ENCODE data around the gene TGFBI.

The TGFBI gene

GRCh38 chr5:135996611-135997010, 32.2 kb upstream of the TGFBI start:
- no peak overlapping the region for H3K27ac Mint-ChIP-seq
- H3K9me3 Mint-ChIP-seq = no peaks in the 10 kb centered on the region
- no peak overlapping the region for H3K4me3 Mint-ChIP-seq
- H3K36me3 Mint-ChIP-seq (ENCODE audit: low read depth) = no peaks in the 10 kb centered on the region
- H3K4me1 Mint-ChIP-seq (ENCODE audit: low read depth) = no peaks in the 10 kb centered on the region
- H3K27me3 Mint-ChIP-seq = peaks cover 18% of the 10 kb centered on the region

GRCh38 chr5:135997673-135998335, 31.0 kb upstream of the TGFBI start:
- Mint-ChIP-seq H3K36me3 (ENCODE audit: low read depth) (no peaks in the 10 kb centered on the region), H3K27me3 (peaks cover 14% of the 10 kb centered on the region), H3K4me1 (ENCODE audit: low read depth) (no peaks in the 10 kb centered on the region), H3K27ac (no peak overlapping the region), H3K9me3 (no peaks in the 10 kb centered on the region), H3K4me3 (no peak overlapping the region)

- peaks cover 14% of the 10 kb centered on the region for H3K27me3 Mint-ChIP-seq
- H3K9me3 Mint-ChIP-seq = no peaks in the 10 kb centered on the region
- no peak overlapping the region for H3K4me3 Mint-ChIP-seq
- no peaks in the 10 kb centered on the region for H3K36me3 Mint-ChIP-seq (ENCODE audit: low read depth)
- no peak overlapping the region for H3K27ac Mint-ChIP-seq
- no peaks in the 10 kb centered on the region for H3K4me1 Mint-ChIP-seq (ENCODE audit: low read depth)
Observed at GRCh38 chr5:135998889-135999288, 29.9 kb upstream of the TGFBI start.

- Mint-ChIP-seq H3K9me3 (no peaks in the 10 kb centered on the region), H3K27me3 (peaks cover 14% of the 10 kb centered on the region), H3K27ac (no peak overlapping the region), H3K4me1 (ENCODE audit: low read depth) (no peaks in the 10 kb centered on the region), H3K36me3 (ENCODE audit: low read depth) (no peaks in the 10 kb centered on the region), H3K4me3 (no peak overlapping the region)
Observed at GRCh38 chr5:135999406-136000139, 29.2 kb upstream of the TGFBI start.

- no peaks in the 10 kb centered on the region for H3K36me3 Mint-ChIP-seq (ENCODE audit: low read depth)
- H3K9me3 Mint-ChIP-seq = no peaks in the 10 kb centered on the region
- no peak overlapping the region for H3K27ac Mint-ChIP-seq
- no peak overlapping the region for H3K4me3 Mint-ChIP-seq
- H3K4me1 Mint-ChIP-seq (ENCODE audit: low read depth) = no peaks in the 10 kb centered on the region
- peaks cover 10% of the 10 kb centered on the region for H3K27me3 Mint-ChIP-seq
Observed at GRCh38 chr5:136000147-136000546, 28.6 kb upstream of the TGFBI start.

- Mint-ChIP-seq H3K9me3 (no peaks in the 10 kb centered on the region), H3K27ac (no peak overlapping the region), H3K4me3 (no peak overlapping the region)
Observed at GRCh38 chr5:136000932-136001331, 27.9 kb upstream of the TGFBI start.

GRCh38 chr5:136001466-136001981, 27.3 kb upstream of the TGFBI start:
- H3K9me3 Mint-ChIP-seq = no peaks in the 10 kb centered on the region
- no peak overlapping the region for H3K27ac Mint-ChIP-seq
- H3K4me3 Mint-ChIP-seq = no peak overlapping the region
- H3K4me1 Mint-ChIP-seq (ENCODE audit: low read depth) = no peaks in the 10 kb centered on the region
- H3K36me3 Mint-ChIP-seq (ENCODE audit: low read depth) = no peaks in the 10 kb centered on the region
- H3K27me3 Mint-ChIP-seq = peaks cover 10% of the 10 kb centered on the region

More at GRCh38 chr5:136000932-136001331, 27.9 kb upstream of the TGFBI start:
- Mint-ChIP-seq H3K27me3 (peaks cover 10% of the 10 kb centered on the region), H3K4me1 (ENCODE audit: low read depth) (no peaks in the 10 kb centered on the region), H3K36me3 (ENCODE audit: low read depth) (no peaks in the 10 kb centered on the region)

GRCh38 chr5:136004436-136004835, 24.4 kb upstream of the TGFBI start:
- Mint-ChIP-seq H3K4me1 (ENCODE audit: low read depth) (no peaks in the 10 kb centered on the region), H3K27ac (no peak overlapping the region), H3K27me3 (peaks cover 6% of the 10 kb centered on the region), H3K4me3 (no peak overlapping the region), H3K9me3 (no peaks in the 10 kb centered on the region), H3K36me3 (ENCODE audit: low read depth) (no peaks in the 10 kb centered on the region)

GRCh38 chr5:136005476-136005875, 23.3 kb upstream of the TGFBI start:
- no peaks in the 10 kb centered on the region for H3K36me3 Mint-ChIP-seq (ENCODE audit: low read depth)
- no peaks in the 10 kb centered on the region for H3K4me1 Mint-ChIP-seq (ENCODE audit: low read depth)
- peaks cover 2% of the 10 kb centered on the region for H3K27me3 Mint-ChIP-seq
- H3K4me3 Mint-ChIP-seq = no peak overlapping the region
- H3K9me3 Mint-ChIP-seq = no peaks in the 10 kb centered on the region
- H3K27ac Mint-ChIP-seq = no peak overlapping the region

- Mint-ChIP-seq H3K27me3 (no peaks in the 10 kb centered on the region), H3K27ac (no peak overlapping the region), H3K36me3 (ENCODE audit: low read depth) (no peaks in the 10 kb centered on the region)
Observed at GRCh38 chr5:136006164-136006563, 22.6 kb upstream of the TGFBI start.

GRCh38 chr5:136006761-136007251, 22.0 kb upstream of the TGFBI start:
- no peaks in the 10 kb centered on the region for H3K36me3 Mint-ChIP-seq (ENCODE audit: low read depth)
- H3K27me3 Mint-ChIP-seq = no peaks in the 10 kb centered on the region
- H3K27ac Mint-ChIP-seq = no peak overlapping the region
- no peaks in the 10 kb centered on the region for H3K9me3 Mint-ChIP-seq
- no peaks in the 10 kb centered on the region for H3K4me1 Mint-ChIP-seq (ENCODE audit: low read depth)
- no peak overlapping the region for H3K4me3 Mint-ChIP-seq

More at GRCh38 chr5:136006164-136006563, 22.6 kb upstream of the TGFBI start:
- H3K9me3 Mint-ChIP-seq = no peaks in the 10 kb centered on the region
- no peaks in the 10 kb centered on the region for H3K4me1 Mint-ChIP-seq (ENCODE audit: low read depth)
- H3K4me3 Mint-ChIP-seq = no peak overlapping the region

- no peaks in the 10 kb centered on the region for H3K4me1 Mint-ChIP-seq (ENCODE audit: low read depth)
- no peaks in the 10 kb centered on the region for H3K36me3 Mint-ChIP-seq (ENCODE audit: low read depth)
- no peaks in the 10 kb centered on the region for H3K27me3 Mint-ChIP-seq
- no peak overlapping the region for H3K4me3 Mint-ChIP-seq
- H3K27ac Mint-ChIP-seq = no peak overlapping the region
- H3K9me3 Mint-ChIP-seq = no peaks in the 10 kb centered on the region
Observed at GRCh38 chr5:136007271-136007670, 21.5 kb upstream of the TGFBI start.

- H3K4me1 Mint-ChIP-seq (ENCODE audit: low read depth) = no peaks in the 10 kb centered on the region
- no peak overlapping the region for H3K27ac Mint-ChIP-seq
- H3K36me3 Mint-ChIP-seq (ENCODE audit: low read depth) = no peaks in the 10 kb centered on the region
- H3K27me3 Mint-ChIP-seq = peaks cover 10% of the 10 kb centered on the region
- H3K9me3 Mint-ChIP-seq = no peaks in the 10 kb centered on the region
- no peak overlapping the region for H3K4me3 Mint-ChIP-seq
Observed at GRCh38 chr5:136011414-136012001, 17.3 kb upstream of the TGFBI start.

- H3K27ac Mint-ChIP-seq = no peak overlapping the region
- no peaks in the 10 kb centered on the region for H3K4me1 Mint-ChIP-seq (ENCODE audit: low read depth)
- no peak overlapping the region for H3K4me3 Mint-ChIP-seq
- no peaks in the 10 kb centered on the region for H3K36me3 Mint-ChIP-seq (ENCODE audit: low read depth)
- H3K9me3 Mint-ChIP-seq = no peaks in the 10 kb centered on the region
- peaks cover 10% of the 10 kb centered on the region for H3K27me3 Mint-ChIP-seq
Observed at GRCh38 chr5:136012041-136012804, 16.6 kb upstream of the TGFBI start.
